Neuronal stem cell (in vitro differentiated cells): Measurements from ENCODE around the gene IL13RA1. TPM values are rescaled to one million over a fixed set of nuclear protein-coding genes. Genes with fewer than 3 reads are reported as not detected.

ENCODE experiments used
- DNase-seq: peaks from one replicate; pipeline ENCODE4 v3.0.0-alpha.2; 2013; ENCODE audit warnings: low spot score
- H2AFZ ChIP-seq: one replicate; pipeline ENCODE4 v1.6.1; 2013; ENCODE audit warnings: mild to moderate bottlenecking, low read length, inconsistent platforms
- H2AK5ac ChIP-seq: 2 replicates; pipeline ENCODE4 v1.6.1; 2013; ENCODE audit warnings: low read depth, mild to moderate bottlenecking, inconsistent platforms, low read length, moderate library complexity, mixed read lengths
- H2BK120ac ChIP-seq: 2 replicates; pipeline ENCODE4 v1.6.1; 2013; ENCODE audit warnings: low read depth, mild to moderate bottlenecking, inconsistent platforms, low read length, moderate library complexity, mixed read lengths
- H2BK12ac ChIP-seq: one replicate; pipeline ENCODE4 v1.6.1; 2013; ENCODE audit warnings: low read length, inconsistent platforms
- H2BK15ac ChIP-seq: 2 replicates; pipeline ENCODE4 v1.6.1; 2013; ENCODE audit warnings: mild to moderate bottlenecking, low read length, inconsistent platforms, mixed read lengths
- H2BK5ac ChIP-seq: one replicate; pipeline ENCODE4 v1.6.1; 2013; ENCODE audit warnings: inconsistent platforms, mild to moderate bottlenecking, low read length, moderate library complexity
- H3K14ac ChIP-seq: one replicate; pipeline ENCODE4 v1.6.1; 2013; ENCODE audit warnings: low read length, inconsistent platforms
- H3K18ac ChIP-seq: 2 replicates; pipeline ENCODE4 v1.6.1; 2013; ENCODE audit warnings: low read length, inconsistent platforms
- H3K23ac ChIP-seq: 2 replicates; pipeline ENCODE4 v1.6.1; 2013; ENCODE audit warnings: low read depth, mild to moderate bottlenecking, mixed read lengths, low read length, inconsistent platforms; ENCODE audit not compliant: poor library complexity
- H3K27ac ChIP-seq: replicated peaks from 3 replicates; pipeline ENCODE4 v1.5.1; 2013; ENCODE audit warnings: low read length, inconsistent platforms
- H3K27me3 ChIP-seq, 3 experiments: 2 replicates each; pipeline ENCODE4 v1.6.1; 2013; ENCODE audit warnings: low read length in 3 of 3, mild to moderate bottlenecking in 2 of 3, inconsistent platforms in 1 of 3, low read depth in 1 of 3, mixed read lengths in 1 of 3, moderate library complexity in 1 of 3; ENCODE audit not compliant: control insufficient read depth in 3 of 3, insufficient read depth in 3 of 3
- H3K36me3 ChIP-seq, 2 donors: replicated peaks in 1 of 2; 2 replicates each; pipeline ENCODE4 v1.6.1; 2013; ENCODE audit warnings: low read length in 2 of 2; ENCODE audit not compliant: control insufficient read depth in 2 of 2, insufficient read depth in 2 of 2
- H3K4ac ChIP-seq: 2 replicates; pipeline ENCODE4 v1.6.1; 2013; ENCODE audit warnings: inconsistent platforms, mild to moderate bottlenecking, low read length, moderate library complexity
- H3K4me1 ChIP-seq, 2 donors: 1 replicate in 1 of 2; 2 replicates in 1 of 2; pipeline ENCODE4 v1.6.1; 2013; ENCODE audit warnings: low read length in 2 of 2, low read depth in 1 of 2; ENCODE audit not compliant: control insufficient read depth in 2 of 2, insufficient read depth in 1 of 2
- H3K4me2 ChIP-seq: one replicate; pipeline ENCODE4 v1.6.1; 2013; ENCODE audit warnings: mild to moderate bottlenecking, low read length, inconsistent platforms; ENCODE audit not compliant: insufficient read depth, poor library complexity, severe bottlenecking
- H3K4me3 ChIP-seq, 2 donors: 2 replicates each; pipeline ENCODE4 v1.5.1; 2013; ENCODE audit warnings: low read length in 2 of 2, mild to moderate bottlenecking in 2 of 2, inconsistent platforms in 1 of 2, moderate library complexity in 1 of 2
- H3K79me1 ChIP-seq: one replicate; pipeline ENCODE4 v1.6.1; 2013; ENCODE audit warnings: low read depth, mild to moderate bottlenecking, inconsistent platforms, low read length, moderate library complexity
- H3K9ac ChIP-seq: one replicate; pipeline ENCODE4 v1.6.1; 2013; ENCODE audit warnings: mild to moderate bottlenecking, low read depth, low read length, inconsistent platforms; ENCODE audit not compliant: poor library complexity
- H3K9me3 ChIP-seq, 2 donors: replicated peaks in 1 of 2; 2 replicates each; pipeline versions ENCODE3 to v1.6.1; 2013; ENCODE audit warnings: low read length in 2 of 2, mild to moderate bottlenecking in 2 of 2, inconsistent platforms in 1 of 2, low read depth in 1 of 2, mixed read lengths in 1 of 2, moderate library complexity in 1 of 2; ENCODE audit not compliant: control insufficient read depth in 2 of 2, insufficient read depth in 1 of 2
- H4K8ac ChIP-seq: one replicate; pipeline ENCODE4 v1.6.1; 2013; ENCODE audit warnings: low read depth, mild to moderate bottlenecking, inconsistent platforms, low read length, moderate library complexity
- H4K91ac ChIP-seq: one replicate; pipeline ENCODE4 v1.6.1; 2013; ENCODE audit warnings: low read length, low read depth, mild to moderate bottlenecking, inconsistent platforms; ENCODE audit not compliant: poor library complexity
- WGBS, 2 donors: extraction: QIAGEN DNeasy Blood & Tissue Kit; methylation state at CpG; one replicate each; pipeline ENCODE4 v1.1.7; 2013; ENCODE audit warnings: missing lambda C conversion rate in 2 of 2, mixed read lengths in 1 of 2; ENCODE audit not compliant: insufficient read length in 2 of 2, insufficient replicate concordance in 1 of 2; ENCODE audit errors: extremely low coverage in 2 of 2; 5-methylcytosine and 5-hydroxymethylcytosine counted together
- small RNA-seq: library from polyadenylated mRNA; stranded (forward); fragments of <200 nt; extraction: miRNeasy Mini kit (QIAGEN cat#:217004); gene quantifications from one replicate; pipeline ENCODE3, GENCODE V24; 2013; ENCODE audit not compliant: insufficient read depth

The IL13RA1 gene

DNA sequence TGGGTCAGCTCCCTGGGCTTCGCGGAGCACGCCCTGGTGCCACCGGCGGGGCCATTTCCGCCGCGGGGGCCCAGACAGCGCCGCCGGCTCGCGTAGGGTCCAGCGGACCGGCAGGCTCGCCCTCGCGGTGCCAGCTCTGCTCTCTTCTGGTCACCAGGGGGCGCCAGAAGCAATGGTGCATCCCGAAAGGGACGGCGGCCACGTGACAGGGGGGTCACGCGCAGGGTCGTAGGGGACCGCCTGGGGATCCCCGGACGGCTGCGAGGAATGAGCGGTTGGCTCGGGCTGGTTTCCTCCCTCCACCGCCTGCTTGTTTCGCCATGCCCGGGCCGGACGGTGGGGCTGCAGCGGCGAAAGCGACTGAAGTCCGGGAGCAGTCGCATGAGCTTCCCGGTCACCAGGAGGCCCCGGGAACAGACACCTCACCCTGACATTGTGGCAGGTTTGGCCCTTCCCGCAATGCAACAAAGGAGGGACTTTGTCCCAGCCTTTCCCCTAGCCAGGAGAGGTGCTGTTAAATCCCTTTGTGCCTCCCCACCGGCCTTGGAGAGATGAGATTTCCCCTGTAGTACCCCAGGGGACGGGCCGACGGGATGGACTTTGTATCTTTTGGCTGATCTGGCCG lies 112.0 kb downstream of the IL13RA1 start:
- Histone ChIP-seq H3K4me3 (peak overlapping the region; percentile 39 to 80), H3K9me3 (no peaks in the 10 kb centered on the region), H3K4ac (no peak overlapping the region), H3K4me1 (no peaks in the 10 kb centered on the region), H3K9ac (no peak overlapping the region), H2AK5ac (no peak overlapping the region), H2BK12ac (no peak overlapping the region), H2AFZ (peak overlapping the region; percentile 83), H3K4me2 (peak overlapping the region; percentile 52), H4K91ac (no peak overlapping the region), H3K27me3 (peaks cover 0 to 13% (median 0%) of the 10 kb centered on the region in 3 experiments), H3K36me3 (no peaks in the 10 kb centered on the region), H4K8ac (no peak overlapping the region), H2BK5ac (no peak overlapping the region), H3K23ac (no peak overlapping the region), H3K79me1 (no peaks in the 10 kb centered on the region), H2BK15ac (no peak overlapping the region), H2BK120ac (no peak overlapping the region), H3K18ac (peak overlapping the region; percentile 11), H3K14ac (no peak overlapping the region), H3K27ac (no peak overlapping the region)
- no CpG with 5 or more reads among the region's 50 CpGs for WGBS, 2 donors
- DNase-seq = peak; percentile 62

Small RNAs within 50 kb of the gene (small RNA-seq; reads per million reads assigned to genes)
- not detected for gene RF00566
